Testis (tissue), 3 donors: ENCODE results near the gene CCR3. TPM values are rescaled to one million over a fixed set of nuclear protein-coding genes. Genes with fewer than 3 reads are reported as not detected.
"Not testable (repeated sequence)": the region's sequence is repeated elsewhere in the genome, so short reads cannot be mapped to it uniquely, and the experiment has no call there.

Experiments used
- DNase-seq: peaks from one replicate; pipeline ENCODE4 v3.0.0-alpha.2; 2019
- H3K27ac ChIP-seq, 2 donors: fragments of 200-600 bp; sonication (generic); one replicate each; pipeline ENCODE4 v1.5.1; 2019
- H3K27me3 ChIP-seq: fragments of 200-600 bp; sonication (generic); one replicate; pipeline ENCODE4 v1.5.1; 2019
- H3K36me3 ChIP-seq: fragments of 200-600 bp; sonication (generic); one replicate; pipeline ENCODE4 v1.5.1; 2017; ENCODE audit warnings: low read depth; ENCODE audit errors: missing control alignments
- H3K4me1 ChIP-seq: fragments of 200-600 bp; sonication (generic); one replicate; pipeline ENCODE4 v1.5.1; 2019
- H3K4me3 ChIP-seq, 2 donors: fragments of 200-600 bp; sonication (generic); one replicate each; pipeline ENCODE4 v1.5.1; 2017 to 2019
- H3K9me3 ChIP-seq: fragments of 200-600 bp; sonication (generic); one replicate; pipeline ENCODE4 v1.5.1; 2017
- POLR2A ChIP-seq: fragments of 450-650 bp; IDR thresholded peaks from one replicate; pipeline ENCODE4 v1.6.1; 2017; ENCODE audit warnings: antibody characterized with exemption, mild to moderate bottlenecking, moderate library complexity
- WGBS, 2 donors: methylation state at CpG; one replicate each; pipeline ENCODE4 v1.1.5; 2018; 5-methylcytosine and 5-hydroxymethylcytosine counted together
- intact Hi-C: fragments of 100-400 bp; cut with DNase I; formaldehyde crosslinking; loops from one replicate; pipeline ENCODE4 v1.15.1; 2023; ENCODE audit warnings: low total_unique reads
- polyA plus RNA-seq: library from polyadenylated mRNA; stranded (reverse); fragments of 350-450 nt; fragmentation: Illumina TruSeq; extraction: RNeasy Lipid Tissue Mini Kit (QIAGEN cat#74804); gene quantifications from one replicate; pipeline ENCODE4 v1.2.3, GENCODE V29; 2014; ENCODE audit warnings: low read depth, low replicate concordance; ENCODE audit not compliant: insufficient read depth
- total RNA-seq, 2 donors: library from RNA; depleted of rRNA; stranded (reverse); fragments of >200 nt; gene quantifications; one replicate each; pipeline ENCODE4 v1.2.3, GENCODE V29; 2016
- TF ChIP-seq, protein P1 (sequence below), 3 experiments: fragments of 450-650 bp in 2 of 3; fragments of 200-600 bp in 1 of 3; sonication (generic) in 1 of 3; IDR thresholded peaks; one replicate each; pipeline ENCODE4 v1.5.1; 2016 to 2019; ENCODE audit warnings: antibody characterized with exemption in 3 of 3, mild to moderate bottlenecking in 2 of 3, moderate library complexity in 1 of 3

CCR3 gene
- total and polyA plus RNA-seq, 3 donors from 2014 or later, result not detected

DNA sequence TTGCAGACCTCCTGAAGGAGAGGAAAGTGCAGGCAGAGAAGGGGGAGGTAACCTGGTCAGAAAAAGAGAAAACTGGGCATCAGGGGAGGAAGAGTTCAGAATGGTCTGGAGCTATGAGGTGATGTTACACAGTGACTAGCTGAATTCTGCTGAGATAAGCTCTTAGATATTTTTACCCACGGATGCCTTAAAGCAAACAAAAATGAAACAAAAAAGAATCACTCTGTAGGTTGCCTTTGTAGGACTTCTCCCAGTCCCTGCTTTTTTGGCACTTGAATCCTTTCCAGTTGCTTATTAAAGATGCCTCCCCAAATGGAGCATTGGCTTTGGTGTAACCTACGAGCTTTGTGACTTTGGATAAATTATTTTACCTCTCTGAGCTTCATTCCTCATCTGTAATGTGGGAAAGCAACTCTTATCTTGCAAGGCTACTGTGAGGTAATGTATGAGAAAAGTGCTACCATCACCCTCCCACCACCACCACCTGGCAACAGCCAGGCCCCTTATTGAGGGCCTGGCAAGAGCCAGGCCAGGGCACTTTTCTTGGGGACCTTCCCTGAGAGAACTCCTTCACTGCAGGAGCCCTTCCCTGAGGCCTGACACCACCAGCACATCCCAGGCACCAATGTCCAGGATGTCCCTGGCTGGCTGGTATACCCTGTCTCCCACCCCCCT is 36.8 kb upstream of the CCR3 start:
- Histone ChIP-seq H3K9me3 (no peaks in the 10 kb centered on the region), H3K4me1 (no peaks in the 10 kb centered on the region), H3K27me3 (no peaks in the 10 kb centered on the region), H3K36me3 (no peaks in the 10 kb centered on the region), H3K27ac (no peak overlapping the region), H3K4me3 (no peak overlapping the region)
- WGBS, 2 donors, result 59 to 75% methylated on average over 2 of the region's 2 CpGs
- no peak for DNase-seq
- intact Hi-C loops, result no loop called here
- no peak for TF ChIP-seq POLR2A
- TF ChIP-seq, protein P1, sequence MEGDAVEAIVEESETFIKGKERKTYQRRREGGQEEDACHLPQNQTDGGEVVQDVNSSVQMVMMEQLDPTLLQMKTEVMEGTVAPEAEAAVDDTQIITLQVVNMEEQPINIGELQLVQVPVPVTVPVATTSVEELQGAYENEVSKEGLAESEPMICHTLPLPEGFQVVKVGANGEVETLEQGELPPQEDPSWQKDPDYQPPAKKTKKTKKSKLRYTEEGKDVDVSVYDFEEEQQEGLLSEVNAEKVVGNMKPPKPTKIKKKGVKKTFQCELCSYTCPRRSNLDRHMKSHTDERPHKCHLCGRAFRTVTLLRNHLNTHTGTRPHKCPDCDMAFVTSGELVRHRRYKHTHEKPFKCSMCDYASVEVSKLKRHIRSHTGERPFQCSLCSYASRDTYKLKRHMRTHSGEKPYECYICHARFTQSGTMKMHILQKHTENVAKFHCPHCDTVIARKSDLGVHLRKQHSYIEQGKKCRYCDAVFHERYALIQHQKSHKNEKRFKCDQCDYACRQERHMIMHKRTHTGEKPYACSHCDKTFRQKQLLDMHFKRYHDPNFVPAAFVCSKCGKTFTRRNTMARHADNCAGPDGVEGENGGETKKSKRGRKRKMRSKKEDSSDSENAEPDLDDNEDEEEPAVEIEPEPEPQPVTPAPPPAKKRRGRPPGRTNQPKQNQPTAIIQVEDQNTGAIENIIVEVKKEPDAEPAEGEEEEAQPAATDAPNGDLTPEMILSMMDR (IDR thresholded peaks at IDR 0.05), result no peak

DNA sequence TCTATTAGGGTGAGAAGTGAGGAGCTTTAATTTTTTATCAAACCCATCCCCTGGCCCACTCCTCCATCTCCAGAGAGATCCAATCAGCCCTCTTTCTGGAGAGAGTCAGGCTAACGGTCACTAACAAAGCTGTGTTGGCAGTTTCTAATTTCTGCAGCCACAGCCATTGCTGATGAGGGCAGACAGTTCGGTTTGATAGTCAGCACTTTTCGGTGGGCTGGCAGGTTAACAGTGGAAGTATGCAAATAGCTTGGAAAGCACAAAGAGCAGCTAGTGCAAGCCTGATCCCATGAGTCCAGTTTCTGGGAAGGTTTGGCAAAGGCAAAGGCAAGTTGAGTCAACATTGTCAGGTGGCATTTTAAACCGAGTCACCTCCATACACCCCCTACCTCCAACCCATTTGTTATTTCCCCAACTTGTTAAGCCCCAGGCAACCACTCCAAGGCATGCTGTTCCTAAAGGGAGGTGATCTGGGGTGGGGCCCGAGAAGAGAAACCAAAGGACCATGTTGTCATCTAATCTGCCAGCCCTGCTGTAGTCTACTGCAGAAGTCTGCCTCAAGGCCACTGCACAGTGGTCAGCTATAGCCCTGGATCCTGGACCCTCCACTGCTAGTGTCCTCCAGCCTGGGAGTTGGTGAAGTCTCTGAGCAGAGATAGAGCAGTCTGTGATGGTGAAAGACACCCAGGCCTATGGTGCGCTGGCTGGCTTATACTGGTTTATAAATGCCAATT is 35.8 kb upstream of the CCR3 start:
- no peaks in the 10 kb centered on the region for H3K36me3 ChIP-seq
- H3K4me3 ChIP-seq, result no peak overlapping the region
- no peak for DNase-seq
- 72 to 74% methylated on average over 6 of the region's 6 CpGs for WGBS, 2 donors
- no peaks in the 10 kb centered on the region for H3K27me3 ChIP-seq
- no peaks in the 10 kb centered on the region for H3K4me1 ChIP-seq
- H3K9me3 ChIP-seq, result no peaks in the 10 kb centered on the region
- TF ChIP-seq, protein P1 (IDR thresholded peaks at IDR 0.05), result no peak
- no peak for TF ChIP-seq POLR2A
- H3K27ac ChIP-seq, result no peak overlapping the region
- intact Hi-C loops, result no loop called here

DNA sequence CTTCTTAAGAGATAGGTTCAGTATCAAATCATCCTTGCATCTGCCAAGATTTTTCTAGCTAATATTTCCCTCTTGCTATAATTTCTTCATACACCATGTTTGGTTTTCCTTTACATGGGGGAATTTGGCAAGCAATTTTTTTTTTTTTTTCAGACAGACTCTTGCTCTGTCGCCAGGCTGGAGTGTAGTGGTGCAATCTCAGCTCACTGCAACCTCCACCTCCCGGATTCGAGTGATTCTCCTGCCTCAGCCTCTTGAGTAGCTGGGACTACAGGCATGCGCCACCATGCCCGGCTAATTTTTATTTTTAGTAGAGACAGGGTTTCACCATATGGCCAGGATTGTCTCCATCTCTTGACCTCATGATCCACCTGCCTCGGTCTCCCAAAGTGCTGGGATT is 34.7 kb upstream of the CCR3 start:
- H3K4me1 ChIP-seq, H3K36me3 ChIP-seq, DNase-seq, intact Hi-C loops, H3K9me3 ChIP-seq, H3K27me3 ChIP-seq, H3K27ac ChIP-seq, H3K4me3 ChIP-seq: not testable (repeated sequence)
- WGBS, 2 donors, result 86 to 88% methylated on average over 6 of the region's 6 CpGs

DNA sequence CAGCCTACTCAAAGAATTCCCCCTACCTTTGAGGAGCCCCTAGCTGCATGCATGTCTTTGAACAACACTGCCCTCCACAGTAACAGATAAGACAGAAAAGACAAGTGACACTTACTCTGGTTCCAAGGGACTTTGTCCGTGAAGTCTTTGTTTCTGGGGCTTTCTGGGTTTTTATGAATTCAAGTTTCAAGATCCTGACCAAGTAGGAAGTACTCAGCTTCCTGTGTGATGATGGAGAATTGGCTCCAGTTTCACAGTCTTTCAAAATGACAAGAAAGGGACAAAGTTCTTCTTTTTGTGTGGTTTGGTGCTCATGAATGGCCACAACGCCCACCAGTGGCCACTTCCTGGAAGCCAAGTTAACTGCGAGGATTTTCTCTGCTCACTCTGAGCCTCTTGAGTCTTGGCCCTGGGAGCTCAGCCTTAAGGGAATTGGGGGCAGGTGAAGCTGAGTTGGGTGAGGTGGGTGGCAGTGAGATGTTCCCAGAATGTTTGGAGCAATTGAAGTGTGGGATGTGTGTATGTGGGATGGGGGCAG is 34.0 kb upstream of the CCR3 start, which contains the start of gene CCR1:
TSS of gene CCR1 (minus strand) at position 147 of the 538 bp plus-strand sequence. CDS start 4,000 bp downstream, outside the sequence.
- intact Hi-C loops, result no loop called here
- TF ChIP-seq, protein P1 (IDR thresholded peaks at IDR 0.05), result peak in 2 of 3 experiments; percentile 25 to 38
- no peak for TF ChIP-seq POLR2A
- no peaks in the 10 kb centered on the region for H3K4me1 ChIP-seq
- H3K27ac ChIP-seq, result no peak within 1 kb of the TSS
- H3K4me3 ChIP-seq, result no peak within 1 kb of the TSS
- no peaks in the 10 kb centered on the region for H3K9me3 ChIP-seq
- peak; percentile 54 for DNase-seq
- H3K27me3 ChIP-seq, result no peaks in the 10 kb centered on the region
- 34 to 36% methylated on average over 3 of the region's 3 CpGs for WGBS, 2 donors
- no peaks in the 10 kb centered on the region for H3K36me3 ChIP-seq

DNA sequence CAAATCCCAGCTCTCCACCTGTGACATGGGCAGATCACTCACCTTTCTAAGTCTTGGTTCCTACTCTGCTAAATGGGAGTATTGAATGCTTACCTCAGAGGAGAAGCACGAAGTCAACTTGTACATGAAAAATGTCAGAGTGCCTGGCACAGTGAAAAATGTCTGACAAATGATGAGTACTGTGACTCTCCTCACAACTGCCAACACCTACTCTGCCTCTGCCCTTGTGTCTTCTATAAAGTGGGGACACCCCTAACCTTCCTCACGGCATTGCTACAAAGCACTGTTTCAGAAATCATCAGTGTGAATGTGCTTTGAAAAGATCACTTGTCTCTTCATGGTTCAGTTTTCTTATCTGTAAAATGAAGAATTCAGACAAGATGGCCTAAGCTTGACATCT is 33.2 kb upstream of the CCR3 start:
- intact Hi-C loops, result no loop called here
- H3K27ac ChIP-seq, result no peak overlapping the region

More for the DNA sequence above, 33.2 kb upstream of the CCR3 start:
- Histone ChIP-seq H3K27me3 (no peaks in the 10 kb centered on the region), H3K4me1 (no peaks in the 10 kb centered on the region), H3K4me3 (no peak overlapping the region), H3K9me3 (no peaks in the 10 kb centered on the region), H3K36me3 (no peaks in the 10 kb centered on the region)
- no peak for DNase-seq
- WGBS, 2 donors, result 42 to 46% methylated on average over 2 of the region's 2 CpGs
- TF ChIP-seq POLR2A, result no peak
- TF ChIP-seq, protein P1 (IDR thresholded peaks at IDR 0.05), result no peak
